GM18498 (cell line): ENCODE measurements around the gene GOLPH3L.
"Not testable (repeated sequence)": the region's sequence is repeated elsewhere in the genome, so short reads cannot be mapped to it uniquely, and the experiment has no call there.

Experiments
- ATAC-seq: cut with Tn5 transposase; IDR thresholded peaks from one replicate; pipeline ENCODE4 v1.9.1; 2021; ENCODE audit warnings: mild to moderate bottlenecking, moderate library complexity; ENCODE audit not compliant: unreplicated experiment

GOLPH3L gene

DNA sequence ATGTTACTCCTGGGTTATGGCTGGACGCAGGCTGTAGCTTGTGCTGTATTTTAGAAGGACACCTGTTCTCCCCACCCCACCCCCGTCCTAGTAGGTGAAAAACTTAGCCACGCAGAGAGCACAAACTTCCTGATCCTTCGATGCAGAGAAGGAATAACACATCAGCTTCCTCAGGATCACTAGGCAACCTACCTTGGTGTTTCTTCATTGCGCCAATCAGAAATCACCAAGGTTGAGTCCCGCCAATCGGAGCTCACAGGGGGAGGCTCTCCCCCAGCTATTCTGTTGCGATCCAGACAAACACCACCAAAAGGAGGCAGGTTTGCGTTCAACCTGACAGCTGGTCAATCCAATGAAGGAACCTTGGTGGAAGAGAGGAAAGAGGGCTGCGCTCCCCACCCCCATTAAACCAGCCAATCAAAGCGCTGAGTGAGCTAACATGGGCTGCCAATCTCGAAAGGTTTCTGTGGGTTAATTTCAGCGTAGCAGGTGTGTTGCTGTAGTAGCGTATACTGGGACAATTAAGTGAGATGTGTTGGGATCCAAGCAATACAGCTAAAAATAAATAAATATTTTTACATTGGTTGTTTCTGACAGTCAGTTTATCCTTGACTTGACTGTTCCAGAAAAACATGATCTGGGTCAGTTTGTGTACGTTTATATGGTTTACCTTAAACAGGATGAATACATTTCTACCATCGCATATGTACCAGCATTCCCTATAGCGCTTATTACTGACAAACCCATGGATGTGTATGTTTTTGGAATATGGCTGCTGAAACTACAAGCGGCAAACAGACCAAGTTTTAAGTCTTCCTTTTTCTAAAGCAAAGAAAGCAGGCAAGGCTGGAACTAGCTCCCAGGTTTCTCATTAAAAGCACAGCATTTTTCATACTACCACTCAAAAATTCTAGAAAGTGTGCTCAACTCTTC lies at the start of gene GOLPH3L:
Gene GOLPH3L (minus strand): TSS at position 160 of the 933 bp plus-strand sequence. CDS start 2,316 bp downstream, outside the sequence.
- peak; percentile 99 for ATAC-seq

DNA sequence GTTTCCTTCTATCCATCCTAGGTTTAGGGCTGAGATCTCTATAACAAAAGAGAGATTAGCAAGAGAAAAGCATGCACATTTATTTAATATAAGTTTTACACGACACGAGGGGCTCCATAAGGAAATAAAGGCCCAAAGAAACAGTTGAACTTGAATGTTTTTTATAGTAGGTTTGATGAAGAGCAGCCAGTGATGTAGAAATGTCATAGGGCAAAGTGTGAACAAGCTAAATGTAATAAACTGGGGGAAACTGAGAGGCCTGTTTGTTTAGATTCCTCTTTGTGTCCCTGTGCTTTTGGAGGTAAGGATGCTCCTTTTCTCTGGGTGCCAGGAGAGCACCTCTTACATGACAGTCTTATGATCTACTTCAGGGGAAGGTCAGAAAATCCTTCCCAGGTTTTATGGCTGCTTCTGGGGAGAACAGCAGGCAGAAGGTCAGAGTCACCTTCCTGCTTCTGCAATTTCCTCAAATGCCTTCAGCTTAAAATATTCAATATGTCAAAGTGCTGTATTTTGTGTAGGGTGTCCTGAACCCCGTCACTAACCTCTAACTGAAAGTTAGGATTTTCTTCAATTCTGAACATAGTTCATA lies 33.3 kb upstream of the GOLPH3L start:
- no peak for ATAC-seq

DNA sequence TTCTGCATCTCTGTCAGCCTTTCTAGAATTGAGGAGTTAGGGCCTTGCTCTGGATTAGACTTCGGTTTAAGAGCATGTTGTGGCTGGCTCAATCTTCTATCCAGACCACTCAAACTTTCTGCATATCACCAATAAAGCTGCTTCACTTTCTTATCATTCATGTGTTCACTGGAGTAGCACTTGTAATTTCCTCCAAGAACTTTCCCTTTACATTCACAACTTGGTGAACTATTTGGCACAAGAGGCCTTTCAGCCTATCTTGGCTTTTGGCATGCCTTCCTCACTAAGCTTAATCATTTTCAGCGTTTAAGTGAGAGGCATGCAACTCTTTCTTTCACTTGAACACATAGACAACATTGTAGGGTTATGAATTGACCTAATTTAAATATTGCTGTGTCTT lies 27.4 kb upstream of the GOLPH3L start:
- no peak for ATAC-seq

DNA sequence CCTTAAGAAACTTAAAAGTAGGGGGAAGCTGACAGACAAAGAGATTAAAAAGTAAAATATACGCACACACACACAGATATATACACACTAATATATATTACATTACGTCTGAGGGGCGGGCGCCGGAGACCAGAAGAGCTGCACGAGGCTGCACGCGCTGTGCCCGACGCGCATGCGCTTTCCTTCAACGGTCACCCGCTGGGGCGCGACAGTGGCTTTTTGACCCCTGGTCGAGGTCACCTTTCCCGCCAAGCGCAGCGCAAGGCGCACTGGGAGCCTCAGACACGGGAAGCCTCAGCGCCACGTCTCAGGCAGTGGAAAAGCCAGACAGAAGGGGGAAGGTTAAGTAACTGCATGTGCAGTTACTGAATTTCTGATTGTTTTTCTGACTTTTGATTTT lies 23.7 kb upstream of the GOLPH3L start, which contains the start of gene HORMAD1:
Gene HORMAD1 (minus strand): TSS at position 193 of the 400 bp plus-strand sequence. CDS start 1,390 bp downstream, outside the sequence.
- ATAC-seq, result no peak

DNA sequence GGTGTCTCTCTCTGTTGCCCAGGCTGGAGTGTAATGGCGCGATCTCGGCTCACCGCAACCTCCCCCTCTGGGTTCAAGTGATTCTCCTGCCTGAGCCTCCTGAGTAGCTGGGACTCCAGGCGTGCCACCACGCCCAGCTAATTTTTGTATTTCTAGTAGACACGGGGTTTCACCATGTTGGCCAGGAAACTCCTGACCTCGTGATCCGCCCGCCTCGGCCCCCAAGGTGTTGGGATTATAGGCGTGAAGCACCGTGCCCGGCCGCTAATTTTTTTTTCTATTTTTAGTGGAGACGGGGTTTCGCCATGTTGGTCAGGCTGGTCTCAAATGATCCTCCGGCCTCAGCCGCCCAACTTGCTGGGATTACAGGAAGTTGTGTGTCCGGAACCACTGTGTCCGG lies 23.1 kb upstream of the GOLPH3L start:
- ATAC-seq, result no peak

DNA sequence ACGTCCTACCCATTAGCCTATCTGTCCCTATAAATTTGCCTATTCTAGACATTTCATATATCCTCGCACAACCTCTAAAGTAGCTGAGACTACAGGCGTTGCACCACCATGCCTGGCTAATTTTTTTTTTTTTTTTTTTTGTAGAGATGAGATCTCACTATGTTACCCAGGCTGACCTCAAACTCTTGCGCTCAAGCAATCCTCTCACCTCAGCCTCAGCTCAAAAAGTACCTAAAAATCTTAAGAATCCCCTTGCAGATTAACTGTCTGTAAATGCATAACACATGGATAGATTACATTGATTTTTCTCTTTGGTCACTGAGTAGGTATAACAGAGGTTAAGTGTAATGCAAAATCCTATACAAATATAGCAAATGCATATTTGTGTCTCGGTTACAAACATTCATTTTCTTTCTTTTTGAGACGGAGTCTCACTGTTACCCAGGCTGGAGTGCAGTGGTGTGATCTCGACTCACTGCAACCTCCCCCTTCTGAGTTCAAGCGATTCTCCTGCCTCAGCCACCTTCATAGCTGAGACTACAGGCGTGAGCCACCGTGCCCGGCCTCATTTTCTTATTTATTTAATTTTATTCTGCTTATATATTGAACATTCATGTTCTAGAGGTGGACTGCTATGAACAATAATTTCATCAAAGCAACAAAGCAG lies 21.4 kb upstream of the GOLPH3L start:
- ATAC-seq, result no peak

DNA sequence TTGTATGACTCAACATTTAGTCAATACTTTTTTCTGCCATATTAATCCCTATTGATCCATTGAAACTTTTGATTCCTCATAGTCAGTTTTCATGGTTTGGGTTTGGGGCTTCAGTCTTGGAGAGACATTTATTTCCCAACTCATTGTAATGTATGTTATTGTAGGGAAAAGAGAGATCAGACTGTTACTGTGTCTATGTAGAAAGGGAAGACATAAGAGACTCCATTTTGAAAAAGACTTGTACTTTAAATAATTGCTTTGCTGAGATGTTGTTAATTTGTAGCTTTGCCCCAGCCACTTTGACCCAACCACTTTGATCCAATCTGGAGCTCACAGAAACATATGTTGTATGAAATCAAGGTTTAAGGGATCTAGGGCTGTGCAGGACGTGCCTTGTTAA lies 12.1 kb upstream of the GOLPH3L start:
- not testable (repeated sequence) for ATAC-seq

DNA sequence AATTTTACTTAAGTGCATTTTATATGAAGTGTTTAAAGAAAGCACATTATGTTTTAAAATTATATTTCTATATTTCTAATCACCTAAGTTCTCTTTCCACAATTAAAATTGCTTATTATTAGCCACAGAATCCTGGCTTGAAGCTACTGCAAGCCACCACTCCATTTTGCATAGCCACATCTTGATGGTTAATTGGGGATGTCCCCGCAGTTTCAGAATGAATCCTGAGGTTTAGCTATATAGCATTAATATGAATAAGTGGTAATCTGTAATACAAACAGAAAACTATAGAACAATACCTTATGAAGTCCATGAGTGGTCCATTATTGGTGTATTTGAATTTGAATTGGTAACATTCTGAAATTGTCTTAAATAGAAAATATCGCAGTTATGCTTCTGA lies 11.6 kb upstream of the GOLPH3L start:
- ATAC-seq, result no peak

DNA sequence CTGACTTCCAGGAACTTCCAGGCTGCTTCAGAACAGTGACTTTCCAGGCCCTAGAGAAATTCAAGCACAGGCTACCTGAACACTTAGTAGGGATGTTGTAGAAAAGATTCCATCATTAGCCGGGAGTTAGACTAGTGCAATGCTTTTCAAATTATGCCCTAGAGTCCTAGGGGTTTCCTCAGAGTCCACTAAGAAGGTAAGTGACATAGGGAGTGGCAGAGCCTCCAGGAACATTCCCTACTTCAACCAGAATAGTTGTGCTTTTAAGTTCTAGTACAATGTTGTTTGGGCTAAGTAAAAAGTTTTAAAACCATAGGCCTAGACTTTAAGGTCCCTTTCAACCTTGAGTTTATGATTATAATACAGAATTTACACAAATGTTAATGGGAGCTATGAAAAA lies 9.1 kb upstream of the GOLPH3L start:
- no peak for ATAC-seq

DNA sequence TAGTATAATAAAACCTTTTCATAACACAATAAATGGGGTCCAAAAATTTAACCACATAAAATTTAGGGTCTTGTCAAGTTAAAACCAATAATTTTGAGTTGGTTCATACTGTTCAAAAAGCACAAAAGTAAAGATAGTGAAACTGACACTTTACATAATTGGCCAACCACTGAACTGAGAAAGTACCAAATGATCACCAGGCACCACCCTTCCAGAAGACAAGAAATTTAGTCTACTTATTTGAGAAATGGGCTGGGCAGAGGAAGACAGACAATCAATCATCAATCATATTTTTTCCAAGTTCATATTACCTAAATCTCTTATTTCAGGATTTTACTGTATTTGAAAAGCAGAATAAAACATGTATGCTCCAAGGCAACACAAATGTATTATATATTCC lies 6.5 kb upstream of the GOLPH3L start:
- no peak for ATAC-seq

DNA sequence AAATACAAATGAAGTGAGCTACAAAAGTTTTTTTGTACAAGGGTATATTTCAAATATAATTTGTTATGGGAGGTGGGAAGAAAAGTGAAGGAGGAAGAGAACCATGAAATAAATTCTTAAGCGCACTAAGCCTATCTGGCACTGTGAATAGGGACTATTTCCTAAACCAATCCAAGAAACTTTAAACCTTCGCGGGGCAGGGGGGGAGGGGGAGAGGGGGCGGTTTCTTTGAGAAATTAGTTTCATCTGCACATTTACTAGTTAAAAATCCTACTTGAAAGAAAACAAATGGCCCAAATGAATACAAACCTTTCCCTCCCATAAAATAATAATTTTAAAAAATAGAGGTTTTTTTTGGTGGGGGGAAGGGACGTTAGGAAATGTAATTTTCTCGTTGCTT lies 364 bp downstream of the GOLPH3L start:
- ATAC-seq, result no peak

DNA sequence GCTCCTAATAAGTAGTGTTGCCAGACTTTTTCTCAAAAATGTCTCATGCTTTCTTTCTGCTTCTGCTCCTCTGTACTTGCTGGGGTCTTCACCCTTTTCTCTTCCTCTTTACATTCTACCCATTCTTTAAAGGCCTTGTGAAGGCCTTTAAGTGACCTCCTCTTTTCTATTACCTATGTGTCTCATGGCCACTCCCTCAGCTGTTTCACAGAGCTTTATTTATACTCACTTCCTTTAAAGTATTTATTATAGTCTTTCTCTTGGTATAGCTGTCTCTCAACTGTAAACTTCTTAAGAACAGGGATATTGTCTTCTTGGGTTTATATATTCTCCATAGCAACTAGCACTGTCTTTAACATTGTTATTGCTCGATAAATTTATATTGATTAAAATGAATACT lies 792 bp downstream of the GOLPH3L start:
- ATAC-seq, result no peak

DNA sequence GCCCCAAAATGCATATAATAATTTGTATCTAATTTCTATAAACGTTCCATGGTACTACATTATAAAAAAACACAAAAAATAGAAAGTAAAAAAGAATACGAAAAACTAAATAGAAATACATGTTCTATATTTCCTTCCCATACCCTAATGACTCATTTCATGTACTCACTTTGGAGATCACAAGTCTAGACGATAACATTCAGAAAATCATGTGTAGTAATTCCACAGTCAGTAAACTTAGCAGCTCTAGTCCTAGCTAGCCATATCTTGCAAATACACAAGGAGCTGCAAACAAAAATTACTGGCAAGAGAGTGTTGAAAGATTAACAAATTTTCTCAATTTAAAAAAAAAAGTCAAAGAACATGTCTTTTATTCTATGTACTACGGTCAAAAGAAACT lies 1.4 kb downstream of the GOLPH3L start:
- no peak for ATAC-seq

DNA sequence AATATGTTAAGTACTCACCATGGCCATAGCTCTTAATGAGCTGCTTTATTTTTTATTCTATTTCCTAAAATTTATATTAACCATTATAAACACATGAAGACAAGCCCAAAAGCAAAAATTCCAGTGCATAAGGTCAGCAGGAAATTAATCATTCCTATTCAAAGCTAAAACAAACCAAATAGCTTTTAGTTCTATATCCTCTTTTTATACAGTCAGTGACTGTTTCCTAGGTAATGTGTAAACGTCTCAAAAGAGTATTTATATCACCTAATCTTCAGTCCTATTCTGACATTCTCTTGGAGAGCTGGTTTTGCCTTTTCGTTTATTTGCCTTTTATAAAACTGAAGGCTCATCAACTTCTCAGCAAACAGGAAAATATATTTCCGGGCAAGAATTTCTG lies 4.2 kb downstream of the GOLPH3L start:
- ATAC-seq, result no peak

DNA sequence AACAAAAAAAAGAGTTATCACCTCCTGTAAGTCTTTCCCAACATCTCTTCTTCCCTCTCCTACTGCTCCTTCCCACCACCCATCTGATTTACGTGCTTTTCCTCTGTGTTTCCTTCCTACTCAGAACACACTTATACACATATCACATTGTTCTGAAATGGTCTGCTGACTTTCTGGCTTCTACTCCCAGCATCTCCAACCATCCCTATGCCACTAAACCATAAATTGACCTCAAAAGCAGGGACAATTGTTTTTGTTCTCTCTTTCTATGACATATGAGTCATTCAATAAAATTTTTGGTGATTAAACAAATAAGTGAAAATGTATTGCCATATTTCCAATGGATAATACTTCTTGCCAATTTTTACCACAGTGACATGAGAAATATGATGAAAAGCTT lies 8.2 kb downstream of the GOLPH3L start:
- ATAC-seq, result no peak

DNA sequence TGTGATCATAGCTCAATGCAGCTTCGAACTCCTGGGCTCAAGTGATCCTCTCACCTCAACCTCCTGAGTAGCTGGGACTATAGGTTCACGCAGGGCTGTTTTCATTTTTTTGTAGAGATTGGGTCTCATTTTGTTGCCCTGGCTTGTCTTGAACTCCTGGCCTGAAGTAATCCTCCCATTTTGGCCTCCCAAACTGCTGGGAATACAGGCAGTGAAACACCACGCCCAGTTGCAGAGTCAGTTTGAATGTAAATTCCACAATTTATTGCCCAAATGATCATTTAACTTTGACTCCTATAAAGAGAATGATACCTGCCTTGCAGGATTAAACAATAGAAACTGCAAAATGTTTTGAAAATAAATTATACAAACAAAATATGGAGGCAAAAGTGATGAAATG lies 10.7 kb downstream of the GOLPH3L start:
- no peak for ATAC-seq

DNA sequence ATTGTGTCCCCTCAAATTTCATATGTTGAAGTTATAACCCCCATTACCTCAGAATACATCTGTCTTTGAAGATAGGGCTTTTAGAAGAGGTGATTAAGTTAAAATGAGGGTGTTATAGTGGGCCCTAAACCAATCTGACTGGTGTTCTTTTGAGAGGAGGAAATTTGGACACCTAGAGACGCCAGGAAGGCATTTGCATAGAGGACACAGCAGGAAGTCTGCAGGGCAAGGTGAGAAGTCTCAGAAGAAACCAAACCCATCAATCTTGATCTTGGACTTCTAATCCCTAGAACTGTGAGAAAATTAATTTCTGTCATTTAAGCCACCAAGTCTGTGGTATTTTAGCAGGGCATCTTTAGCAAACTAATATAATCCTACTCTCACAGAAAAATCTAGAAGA lies 13.0 kb downstream of the GOLPH3L start:
- no peak for ATAC-seq

DNA sequence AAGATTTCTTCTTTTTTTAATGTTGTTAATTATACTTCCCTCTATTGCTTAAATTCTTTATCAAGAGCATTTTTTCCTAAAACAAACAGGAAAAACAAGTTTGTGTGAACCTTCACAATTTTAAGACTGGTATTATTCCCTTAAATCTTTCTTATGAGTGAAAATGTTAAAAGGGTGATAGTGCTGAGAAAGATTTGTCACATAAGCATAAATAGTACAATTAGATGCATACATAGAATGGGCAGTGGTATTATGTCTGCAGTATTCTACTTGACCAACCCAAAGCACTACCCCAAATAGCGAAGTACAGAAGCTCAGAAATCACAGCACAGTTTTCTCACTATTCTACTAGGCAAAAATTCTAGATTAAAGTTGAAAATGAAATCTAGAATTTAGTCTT lies 18.0 kb downstream of the GOLPH3L start:
- ATAC-seq, result no peak

DNA sequence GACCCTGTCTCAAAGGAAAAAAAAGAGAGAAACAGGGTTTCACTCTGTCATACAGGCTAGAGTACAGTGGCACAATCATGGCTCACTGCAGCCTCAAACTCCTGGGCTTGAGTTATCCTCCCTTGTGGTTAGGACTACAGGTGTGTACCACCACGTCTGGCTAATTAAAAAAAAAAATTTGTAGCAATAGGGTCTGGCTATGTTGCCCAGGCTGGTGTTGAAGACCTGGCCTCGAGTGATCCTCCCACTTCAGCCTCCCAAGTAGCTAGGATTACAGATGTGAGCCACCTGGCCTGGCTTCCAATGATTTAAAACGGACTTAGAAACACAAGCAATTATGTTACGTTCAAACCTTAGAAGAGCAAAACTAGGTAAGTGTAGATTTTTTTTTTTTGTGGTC lies 22.1 kb downstream of the GOLPH3L start:
- no peak for ATAC-seq

DNA sequence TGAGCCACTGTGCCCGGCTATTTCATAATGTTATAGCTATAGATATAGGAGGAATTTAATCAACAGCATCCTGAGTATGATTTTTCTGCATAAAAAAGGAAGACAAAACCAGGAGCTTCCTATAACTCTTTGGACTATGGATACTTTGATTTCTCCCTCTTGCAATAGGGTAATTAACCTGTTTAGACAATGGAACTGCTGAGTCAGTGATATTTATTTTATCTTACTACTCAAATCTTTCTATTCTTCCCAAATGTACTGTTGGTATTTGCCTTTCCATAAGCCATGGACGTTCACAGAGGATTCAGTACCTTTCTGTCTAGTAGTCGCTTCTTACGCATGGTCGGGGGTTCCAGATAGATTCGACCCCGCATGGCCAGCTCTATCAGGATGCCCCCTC lies 33.6 kb downstream of the GOLPH3L start:
- no peak for ATAC-seq

DNA sequence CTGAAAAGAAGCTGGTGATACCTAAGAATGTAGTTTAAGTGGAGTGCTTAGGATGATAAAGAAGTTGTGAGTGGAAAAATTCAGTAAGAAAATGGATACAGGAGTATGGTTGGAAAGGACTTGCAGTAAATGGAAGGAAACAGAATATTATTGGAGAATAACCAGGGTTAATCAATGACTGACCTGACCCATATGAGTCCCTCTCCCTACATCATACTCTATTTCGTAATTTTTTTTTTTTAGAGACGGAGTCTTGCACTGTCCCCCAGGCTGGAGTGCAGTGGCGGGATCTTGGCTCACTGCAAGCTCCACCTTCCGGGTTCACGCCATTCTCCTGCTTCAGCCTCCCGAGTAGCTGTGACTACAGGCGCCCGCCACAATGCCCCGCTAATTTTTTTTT lies 34.1 kb downstream of the GOLPH3L start:
- no peak for ATAC-seq

DNA sequence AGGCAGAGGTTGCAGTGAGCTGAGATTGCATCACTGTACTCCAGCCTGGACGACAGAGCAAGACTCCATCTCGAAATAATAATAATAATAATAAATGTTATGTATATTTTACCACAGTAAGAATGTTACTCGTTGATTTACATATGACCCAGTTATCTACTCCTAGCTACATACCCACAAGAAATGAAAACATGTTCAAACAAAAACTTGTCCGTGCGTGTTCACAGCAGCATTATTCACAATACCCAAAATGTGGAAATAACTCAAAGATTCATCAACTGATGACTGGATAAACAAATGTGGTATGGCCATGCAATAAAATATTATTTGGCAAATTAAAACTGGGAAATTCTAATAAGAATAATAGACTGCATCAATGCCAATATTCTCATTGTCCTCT lies 35.8 kb downstream of the GOLPH3L start:
- no peak for ATAC-seq
